Measurements from ENCODE around the gene MEI1.

DNA sequence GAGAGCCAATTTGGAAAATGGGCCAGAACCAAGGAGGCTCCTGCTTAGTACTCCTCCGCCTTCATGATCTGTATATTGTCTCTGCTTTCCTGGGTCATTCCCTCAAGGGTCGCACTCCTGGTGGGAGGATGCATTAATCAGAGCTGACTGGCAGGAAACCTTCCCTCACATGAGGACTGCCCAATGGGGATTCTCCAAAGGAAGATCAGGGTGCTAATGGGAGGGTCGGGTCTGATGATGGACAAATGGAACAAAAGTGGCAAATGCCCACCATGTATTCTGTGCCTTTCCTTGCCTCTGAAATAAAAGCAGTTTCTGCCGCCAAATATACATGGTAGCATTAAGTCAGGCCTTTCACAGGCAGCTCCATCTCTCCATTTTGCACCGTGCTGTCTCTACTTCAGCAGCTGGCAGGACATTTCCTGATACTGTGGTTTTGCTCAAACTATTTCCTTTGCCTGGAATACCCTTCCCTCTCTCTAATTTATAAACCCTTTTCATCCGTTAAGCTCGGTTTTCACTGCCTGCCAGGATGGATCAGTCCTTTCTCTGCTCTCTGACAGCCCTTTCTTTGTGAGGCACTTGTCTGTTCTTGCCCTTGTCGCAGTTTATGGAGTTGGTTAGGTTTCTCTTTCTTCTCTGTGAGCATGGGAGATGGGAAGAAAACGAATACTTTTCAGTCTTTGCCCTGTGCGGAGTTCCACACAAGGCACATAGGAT, 147.1 kb downstream of the MEI1 start:
- TF ChIP-seq, protein P1, sequence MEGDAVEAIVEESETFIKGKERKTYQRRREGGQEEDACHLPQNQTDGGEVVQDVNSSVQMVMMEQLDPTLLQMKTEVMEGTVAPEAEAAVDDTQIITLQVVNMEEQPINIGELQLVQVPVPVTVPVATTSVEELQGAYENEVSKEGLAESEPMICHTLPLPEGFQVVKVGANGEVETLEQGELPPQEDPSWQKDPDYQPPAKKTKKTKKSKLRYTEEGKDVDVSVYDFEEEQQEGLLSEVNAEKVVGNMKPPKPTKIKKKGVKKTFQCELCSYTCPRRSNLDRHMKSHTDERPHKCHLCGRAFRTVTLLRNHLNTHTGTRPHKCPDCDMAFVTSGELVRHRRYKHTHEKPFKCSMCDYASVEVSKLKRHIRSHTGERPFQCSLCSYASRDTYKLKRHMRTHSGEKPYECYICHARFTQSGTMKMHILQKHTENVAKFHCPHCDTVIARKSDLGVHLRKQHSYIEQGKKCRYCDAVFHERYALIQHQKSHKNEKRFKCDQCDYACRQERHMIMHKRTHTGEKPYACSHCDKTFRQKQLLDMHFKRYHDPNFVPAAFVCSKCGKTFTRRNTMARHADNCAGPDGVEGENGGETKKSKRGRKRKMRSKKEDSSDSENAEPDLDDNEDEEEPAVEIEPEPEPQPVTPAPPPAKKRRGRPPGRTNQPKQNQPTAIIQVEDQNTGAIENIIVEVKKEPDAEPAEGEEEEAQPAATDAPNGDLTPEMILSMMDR (IDR thresholded peaks at IDR 0.05), result no peak
- TF ChIP-seq POLR2A (IDR thresholded peaks at IDR 0.05), result no peak
